Nephron (organoid): Measurements from ENCODE around the gene TBL1X.
A peak's percentile ranks its signal among the peaks of the same experiment; 100 is the strongest.

Source experiments
- H3K27ac Mint-ChIP-seq, 3 experiments: 2 replicates each; pipeline ENCODE4 v1.8.0; 2020; ENCODE audit warnings: mixed read lengths in 3 of 3, mild to moderate bottlenecking in 2 of 3, moderate library complexity in 1 of 3
- H3K27me3 Mint-ChIP-seq: 2 replicates; pipeline ENCODE4 v1.8.0; 2021; ENCODE audit warnings: low read depth, mild to moderate bottlenecking, moderate library complexity, mixed read lengths
- H3K36me3 Mint-ChIP-seq: 2 replicates; pipeline ENCODE4 v1.8.0; 2020; ENCODE audit warnings: low read depth, mixed read lengths
- H3K4me1 Mint-ChIP-seq: 2 replicates; pipeline ENCODE4 v1.8.0; 2020; ENCODE audit warnings: mixed read lengths
- H3K4me3 Mint-ChIP-seq, 3 experiments: 2 replicates each; pipeline ENCODE4 v1.8.0; 2020; ENCODE audit warnings: mild to moderate bottlenecking in 3 of 3, mixed read lengths in 3 of 3, moderate library complexity in 2 of 3
- H3K9me3 Mint-ChIP-seq: 2 replicates; pipeline ENCODE4 v1.8.0; 2020; ENCODE audit warnings: mixed read lengths
- TF ChIP-seq, protein P1 (sequence below), 3 experiments: fragments of 200-600 bp; sonication (generic); IDR thresholded peaks; one replicate each; pipeline ENCODE4 v1.5.0; 2021; ENCODE audit warnings: antibody characterized with exemption in 3 of 3; ENCODE audit not compliant: unreplicated experiment in 3 of 3

TBL1X gene

GRCh38 chrX:9483376-9483775 is 18.5 kb downstream of the TBL1X start:
- peak overlapping the region in 2 of 3 experiments; percentile 12 to 76 for H3K27ac Mint-ChIP-seq
- peaks cover 79% of the 10 kb centered on the region for H3K36me3 Mint-ChIP-seq
- H3K9me3 Mint-ChIP-seq: peaks cover 32% of the 10 kb centered on the region
- H3K4me3 Mint-ChIP-seq: no peak overlapping the region
- H3K4me1 Mint-ChIP-seq: peaks cover 4% of the 10 kb centered on the region
- H3K27me3 Mint-ChIP-seq: no peaks in the 10 kb centered on the region
- TF ChIP-seq, protein P1, sequence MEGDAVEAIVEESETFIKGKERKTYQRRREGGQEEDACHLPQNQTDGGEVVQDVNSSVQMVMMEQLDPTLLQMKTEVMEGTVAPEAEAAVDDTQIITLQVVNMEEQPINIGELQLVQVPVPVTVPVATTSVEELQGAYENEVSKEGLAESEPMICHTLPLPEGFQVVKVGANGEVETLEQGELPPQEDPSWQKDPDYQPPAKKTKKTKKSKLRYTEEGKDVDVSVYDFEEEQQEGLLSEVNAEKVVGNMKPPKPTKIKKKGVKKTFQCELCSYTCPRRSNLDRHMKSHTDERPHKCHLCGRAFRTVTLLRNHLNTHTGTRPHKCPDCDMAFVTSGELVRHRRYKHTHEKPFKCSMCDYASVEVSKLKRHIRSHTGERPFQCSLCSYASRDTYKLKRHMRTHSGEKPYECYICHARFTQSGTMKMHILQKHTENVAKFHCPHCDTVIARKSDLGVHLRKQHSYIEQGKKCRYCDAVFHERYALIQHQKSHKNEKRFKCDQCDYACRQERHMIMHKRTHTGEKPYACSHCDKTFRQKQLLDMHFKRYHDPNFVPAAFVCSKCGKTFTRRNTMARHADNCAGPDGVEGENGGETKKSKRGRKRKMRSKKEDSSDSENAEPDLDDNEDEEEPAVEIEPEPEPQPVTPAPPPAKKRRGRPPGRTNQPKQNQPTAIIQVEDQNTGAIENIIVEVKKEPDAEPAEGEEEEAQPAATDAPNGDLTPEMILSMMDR (IDR thresholded peaks at IDR 0.05; ENCODE audit: unreplicated experiment in 3 of 3): no peak

GRCh38 chrX:9486786-9487387 is 22.0 kb downstream of the TBL1X start:
- H3K27ac Mint-ChIP-seq: no peak overlapping the region
- H3K4me1 Mint-ChIP-seq: peaks cover 6% of the 10 kb centered on the region
- H3K27me3 Mint-ChIP-seq: no peaks in the 10 kb centered on the region
- peaks cover 58% of the 10 kb centered on the region for H3K36me3 Mint-ChIP-seq
- TF ChIP-seq, protein P1 (IDR thresholded peaks at IDR 0.05; ENCODE audit: unreplicated experiment in 3 of 3): no peak
- H3K9me3 Mint-ChIP-seq: peaks cover 26% of the 10 kb centered on the region
- no peak overlapping the region for H3K4me3 Mint-ChIP-seq

- TF ChIP-seq, protein P1 (IDR thresholded peaks at IDR 0.05; ENCODE audit: unreplicated experiment in 3 of 3): no peak
- no peak overlapping the region for H3K27ac Mint-ChIP-seq
- H3K27me3 Mint-ChIP-seq: no peaks in the 10 kb centered on the region
- peaks cover 45% of the 10 kb centered on the region for H3K36me3 Mint-ChIP-seq
- H3K4me1 Mint-ChIP-seq: peaks cover 11% of the 10 kb centered on the region
- H3K9me3 Mint-ChIP-seq: peaks cover 20% of the 10 kb centered on the region
- H3K4me3 Mint-ChIP-seq: no peak overlapping the region
Measured at GRCh38 chrX:9488586-9488985, 23.7 kb downstream of the TBL1X start.

DNA sequence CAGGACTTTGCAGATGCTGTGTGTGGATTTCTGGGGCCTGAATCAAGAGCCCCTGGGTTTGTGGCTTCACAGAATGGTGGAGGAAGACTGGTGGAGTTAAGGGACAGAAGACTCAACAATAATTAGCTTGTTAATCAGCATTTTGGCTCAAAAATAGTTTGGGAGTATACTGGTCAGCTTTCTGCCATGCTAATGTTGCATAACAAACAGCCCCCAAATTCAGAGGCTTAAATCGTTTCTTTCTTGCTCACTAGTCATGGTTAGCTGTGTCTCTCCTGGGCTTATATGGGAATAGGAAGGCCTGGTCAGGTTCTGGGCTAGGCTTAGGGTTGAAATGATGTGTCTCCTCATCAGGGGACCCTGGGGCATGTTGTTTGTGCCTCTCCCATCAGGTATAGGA is 24.4 kb downstream of the TBL1X start:
- Mint-ChIP-seq H3K36me3 (peaks cover 41% of the 10 kb centered on the region), H3K27ac (no peak overlapping the region), H3K9me3 (peaks cover 17% of the 10 kb centered on the region), H3K27me3 (no peaks in the 10 kb centered on the region), H3K4me3 (no peak overlapping the region), H3K4me1 (peaks cover 11% of the 10 kb centered on the region)
- TF ChIP-seq, protein P1 (IDR thresholded peaks at IDR 0.05; ENCODE audit: unreplicated experiment in 3 of 3): no peak

- TF ChIP-seq, protein P1 (IDR thresholded peaks at IDR 0.05; ENCODE audit: unreplicated experiment in 3 of 3): no peak
- Mint-ChIP-seq H3K36me3 (peaks cover 27% of the 10 kb centered on the region), H3K4me3 (no peak overlapping the region), H3K27me3 (no peaks in the 10 kb centered on the region), H3K9me3 (peaks cover 13% of the 10 kb centered on the region), H3K4me1 (peaks cover 19% of the 10 kb centered on the region), H3K27ac (no peak overlapping the region)
Measured at GRCh38 chrX:9492901-9493300, 28.0 kb downstream of the TBL1X start.

DNA sequence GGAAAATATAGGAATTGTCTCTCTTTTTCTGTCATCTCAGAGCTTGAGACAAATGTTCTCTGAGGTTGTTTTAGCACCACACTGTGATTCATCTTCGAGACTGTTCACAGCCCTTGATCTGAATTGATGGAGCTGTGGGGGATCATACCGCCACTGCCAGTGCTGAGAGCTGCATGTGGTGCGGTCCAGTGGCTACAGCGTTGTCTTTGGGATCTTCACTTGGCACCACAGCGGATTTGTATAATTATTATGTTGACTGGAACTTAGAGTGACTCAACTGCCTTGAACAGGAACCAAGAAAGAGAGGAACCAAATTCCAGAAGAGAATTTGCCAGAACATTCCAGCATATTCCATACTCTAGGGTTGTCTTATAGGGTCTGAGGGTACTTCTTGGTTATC is 29.1 kb downstream of the TBL1X start:
- Mint-ChIP-seq H3K27ac (no peak overlapping the region), H3K4me1 (peaks cover 19% of the 10 kb centered on the region)

More for the DNA sequence above, 29.1 kb downstream of the TBL1X start:
- H3K36me3 Mint-ChIP-seq: peaks cover 20% of the 10 kb centered on the region
- no peak overlapping the region for H3K4me3 Mint-ChIP-seq
- no peaks in the 10 kb centered on the region for H3K27me3 Mint-ChIP-seq
- TF ChIP-seq, protein P1 (IDR thresholded peaks at IDR 0.05; ENCODE audit: unreplicated experiment in 3 of 3): no peak
- peaks cover 11% of the 10 kb centered on the region for H3K9me3 Mint-ChIP-seq
